ES-I3 (cell line): ENCODE results near the gene HEPHL1.

ENCODE experiments used
- H3K36me3 ChIP-seq: 2 replicates; pipeline ENCODE4 v1.6.1; 2013; ENCODE audit warnings: mild to moderate bottlenecking, low read length, control low read depth, moderate library complexity; ENCODE audit not compliant: insufficient read depth
- H3K4me1 ChIP-seq: 2 replicates; pipeline ENCODE4 v1.6.1; 2013; ENCODE audit warnings: mild to moderate bottlenecking, control low read depth, low read length; ENCODE audit not compliant: insufficient read depth
- H3K9ac ChIP-seq: 2 replicates; pipeline ENCODE4 v1.6.1; 2013; ENCODE audit warnings: low read depth, mild to moderate bottlenecking, low read length, moderate library complexity
- H3K9me3 ChIP-seq: 2 replicates; pipeline ENCODE4 v1.6.1; 2013; ENCODE audit warnings: mild to moderate bottlenecking, low read length, moderate library complexity; ENCODE audit not compliant: control insufficient read depth, insufficient read depth

The HEPHL1 gene

GRCh38 chr11:94084164-94084563 lies 63.0 kb downstream of the HEPHL1 start:
- no peaks in the 10 kb centered on the region for H3K4me1 ChIP-seq
- no peak overlapping the region for H3K9ac ChIP-seq
- H3K9me3 ChIP-seq = no peaks in the 10 kb centered on the region
- no peaks in the 10 kb centered on the region for H3K36me3 ChIP-seq

DNA sequence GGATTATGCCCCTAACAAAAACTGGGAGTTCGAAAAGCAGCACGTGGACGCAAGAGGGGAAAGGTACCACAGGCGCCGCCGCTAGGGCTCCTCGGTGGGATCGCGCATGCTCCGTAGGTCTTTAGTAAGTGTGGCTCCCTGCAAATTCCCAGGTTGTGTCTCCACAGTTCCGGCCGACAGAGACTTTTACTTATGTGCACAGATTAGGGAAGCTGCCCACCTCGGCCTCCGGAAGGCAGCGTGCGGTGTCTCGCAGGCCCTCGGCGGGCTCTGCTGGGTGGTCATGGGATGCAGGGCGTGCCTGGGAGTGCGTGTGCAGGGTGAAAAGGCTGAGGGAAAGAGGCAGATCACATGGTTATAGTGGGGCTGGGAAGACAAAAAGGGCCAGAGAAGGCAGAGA lies 67.8 kb downstream of the HEPHL1 start:
- H3K4me1 ChIP-seq = no peaks in the 10 kb centered on the region
- H3K9ac ChIP-seq = no peak overlapping the region

DNA sequence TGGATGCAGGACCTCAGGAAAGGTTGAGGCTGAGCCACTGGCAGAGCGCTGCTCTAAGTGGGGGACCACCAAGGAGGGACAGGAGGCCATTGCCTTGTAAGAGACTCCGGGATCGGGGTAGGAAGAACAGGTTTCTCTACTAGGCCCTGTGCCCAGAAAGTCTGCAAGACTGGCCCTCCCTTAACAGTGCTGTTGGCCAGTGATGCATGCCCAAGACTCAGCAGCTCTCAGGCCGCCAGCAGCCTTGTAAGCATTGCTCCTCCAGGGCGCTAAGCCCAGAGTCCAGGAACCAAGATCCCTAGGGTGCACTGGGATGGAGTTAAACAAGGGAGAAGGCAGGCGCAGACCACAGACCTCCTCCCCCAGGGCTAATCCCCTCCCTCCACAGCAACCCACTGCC lies 68.2 kb downstream of the HEPHL1 start:
- Histone ChIP-seq H3K9me3 (no peaks in the 10 kb centered on the region), H3K9ac (no peak overlapping the region), H3K4me1 (no peaks in the 10 kb centered on the region), H3K36me3 (no peaks in the 10 kb centered on the region)

More for the DNA sequence above, 67.8 kb downstream of the HEPHL1 start:
- no peaks in the 10 kb centered on the region for H3K9me3 ChIP-seq
- no peaks in the 10 kb centered on the region for H3K36me3 ChIP-seq

DNA sequence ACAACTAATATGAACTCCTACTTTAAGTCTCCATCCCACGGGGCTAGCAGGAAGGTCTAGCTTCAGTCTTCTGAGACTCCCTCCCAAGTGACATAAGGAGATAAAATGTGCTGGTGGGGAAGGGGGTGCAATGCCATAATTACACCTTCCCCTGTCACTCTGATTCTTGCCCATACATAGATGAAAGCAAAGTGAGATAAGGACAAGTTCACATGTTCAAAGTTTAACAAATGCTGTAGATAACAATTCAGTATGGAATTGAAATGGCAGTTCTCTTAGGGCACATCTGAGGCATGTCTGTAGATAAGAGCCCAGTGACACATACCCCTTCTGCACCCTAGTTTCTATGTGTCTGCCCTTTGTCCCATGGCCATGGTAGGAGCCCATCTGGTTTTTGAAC lies 69.2 kb downstream of the HEPHL1 start:
- Histone ChIP-seq H3K4me1 (no peaks in the 10 kb centered on the region), H3K9me3 (no peaks in the 10 kb centered on the region), H3K9ac (no peak overlapping the region), H3K36me3 (no peaks in the 10 kb centered on the region)

DNA sequence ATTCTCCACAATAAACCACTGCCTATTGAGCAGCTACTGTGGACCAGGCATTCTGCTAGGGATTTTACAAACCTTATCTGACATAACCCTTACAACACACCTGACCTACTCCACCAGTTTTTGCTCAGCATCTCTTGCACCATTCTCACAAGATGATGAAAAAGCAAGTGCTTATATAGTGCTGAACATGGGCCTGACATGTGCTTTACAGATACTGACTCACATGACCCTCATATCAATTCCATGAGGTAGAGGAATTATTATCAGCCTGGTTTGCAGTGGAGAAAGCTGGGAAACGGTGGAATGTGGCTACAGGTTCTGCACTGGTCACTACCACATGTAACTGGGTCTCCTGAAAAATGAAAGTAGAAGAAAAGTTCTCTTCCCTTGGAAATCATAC lies 69.9 kb downstream of the HEPHL1 start:
- H3K9ac ChIP-seq = no peak overlapping the region
- H3K36me3 ChIP-seq = no peaks in the 10 kb centered on the region
- no peaks in the 10 kb centered on the region for H3K4me1 ChIP-seq
- no peaks in the 10 kb centered on the region for H3K9me3 ChIP-seq

DNA sequence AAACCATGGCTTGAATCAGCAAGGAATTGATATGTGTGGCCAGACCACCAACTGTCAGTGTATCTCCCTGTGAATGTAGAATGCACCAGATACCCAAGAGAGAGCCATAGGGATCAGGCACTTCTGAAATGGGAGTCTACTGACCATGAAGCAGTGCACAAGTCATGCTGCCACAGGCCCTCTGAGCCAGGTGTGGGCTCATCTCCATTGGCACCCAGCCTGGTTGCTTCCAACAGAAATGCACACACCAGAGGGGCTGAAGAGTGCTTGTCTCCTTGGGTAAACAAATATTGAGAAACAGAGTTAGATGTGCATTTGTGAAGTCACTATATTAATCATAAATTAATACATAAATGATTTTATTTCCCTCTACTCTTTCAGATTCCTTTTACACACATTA lies 79.1 kb downstream of the HEPHL1 start:
- no peaks in the 10 kb centered on the region for H3K4me1 ChIP-seq
- H3K9me3 ChIP-seq = no peaks in the 10 kb centered on the region
- no peak overlapping the region for H3K9ac ChIP-seq
- no peaks in the 10 kb centered on the region for H3K36me3 ChIP-seq

DNA sequence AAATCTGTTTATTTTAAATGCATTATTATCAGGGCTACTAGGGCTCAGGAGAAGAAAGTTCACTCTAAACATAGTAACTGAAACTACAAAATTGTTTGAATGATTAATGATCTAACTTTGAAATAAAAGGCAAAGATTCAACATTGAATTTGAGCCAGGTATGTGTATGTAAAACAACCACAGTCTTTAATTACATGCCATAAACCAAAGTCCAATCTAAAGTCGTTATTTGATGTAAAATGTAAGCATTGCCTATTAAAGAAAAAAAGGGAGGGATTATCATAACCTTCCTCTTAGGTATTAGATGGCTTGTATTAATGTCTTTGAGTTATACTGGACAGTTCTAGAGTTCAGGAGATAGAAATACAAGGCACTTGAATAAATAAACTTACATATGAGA lies 82.3 kb downstream of the HEPHL1 start:
- Histone ChIP-seq H3K9me3 (peaks cover 2% of the 10 kb centered on the region; the same call in 1 of the 2 replicates), H3K4me1 (no peaks in the 10 kb centered on the region), H3K36me3 (no peaks in the 10 kb centered on the region), H3K9ac (no peak overlapping the region)

- Histone ChIP-seq H3K36me3 (no peaks in the 10 kb centered on the region), H3K9me3 (peaks cover 2% of the 10 kb centered on the region; the same call in 1 of the 2 replicates), H3K4me1 (no peaks in the 10 kb centered on the region), H3K9ac (no peak overlapping the region)
These were observed 83.6 kb downstream of the HEPHL1 start for GRCh38 chr11:94104734-94105133.

DNA sequence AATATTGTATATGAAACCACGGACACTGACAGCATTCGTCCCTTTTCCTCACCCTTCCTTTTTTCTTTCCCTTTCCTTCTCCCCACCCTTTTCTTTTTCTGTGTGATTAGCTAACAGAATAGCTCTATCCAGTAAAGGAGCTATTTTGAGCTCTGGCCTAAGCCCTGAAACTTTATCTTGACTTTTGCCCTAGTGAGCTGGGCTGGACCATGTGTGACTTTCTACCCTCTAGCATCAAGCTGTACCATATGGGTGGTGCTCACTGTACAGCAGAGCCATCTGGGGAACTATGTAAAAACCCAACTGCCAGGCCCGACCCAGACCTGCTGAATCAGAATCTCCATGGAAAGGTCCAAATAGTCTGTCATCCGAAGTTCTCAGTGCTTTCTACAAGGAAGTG lies 85.6 kb downstream of the HEPHL1 start:
- H3K36me3 ChIP-seq = no peaks in the 10 kb centered on the region
- H3K9me3 ChIP-seq = peaks cover 2% of the 10 kb centered on the region; the same call in 1 of the 2 replicates
- no peaks in the 10 kb centered on the region for H3K4me1 ChIP-seq
- no peak overlapping the region for H3K9ac ChIP-seq

GRCh38 chr11:94107363-94107762 lies 86.2 kb downstream of the HEPHL1 start:
- Histone ChIP-seq H3K9me3 (peaks cover 2% of the 10 kb centered on the region; the same call in 1 of the 2 replicates), H3K36me3 (no peaks in the 10 kb centered on the region), H3K4me1 (peaks cover 2% of the 10 kb centered on the region; the same call in 1 of the 2 replicates), H3K9ac (no peak overlapping the region)

DNA sequence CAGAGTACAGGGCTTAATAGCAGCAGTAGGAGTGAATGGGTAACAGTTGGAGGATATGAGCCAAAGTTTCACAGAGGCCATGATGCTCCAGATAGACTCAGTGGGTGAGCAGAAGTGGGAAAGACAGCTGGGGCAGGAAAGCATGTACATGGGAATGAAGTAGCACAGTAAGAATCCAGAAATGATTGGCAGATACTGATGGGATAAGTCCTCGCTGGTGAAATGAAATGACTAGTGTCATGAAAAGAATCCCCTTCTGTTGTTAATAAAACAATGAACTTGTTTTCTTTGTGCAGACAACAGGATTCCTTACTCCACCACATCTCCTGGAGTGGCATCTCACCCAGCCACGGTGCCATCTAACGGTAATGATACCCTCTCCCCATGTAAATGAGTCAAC lies 90.1 kb downstream of the HEPHL1 start:
- Histone ChIP-seq H3K4me1 (peaks cover 11% of the 10 kb centered on the region; the same call in 1 of the 2 replicates), H3K9ac (no peak overlapping the region), H3K36me3 (no peaks in the 10 kb centered on the region), H3K9me3 (peaks cover 2% of the 10 kb centered on the region; the same call in 1 of the 2 replicates)

DNA sequence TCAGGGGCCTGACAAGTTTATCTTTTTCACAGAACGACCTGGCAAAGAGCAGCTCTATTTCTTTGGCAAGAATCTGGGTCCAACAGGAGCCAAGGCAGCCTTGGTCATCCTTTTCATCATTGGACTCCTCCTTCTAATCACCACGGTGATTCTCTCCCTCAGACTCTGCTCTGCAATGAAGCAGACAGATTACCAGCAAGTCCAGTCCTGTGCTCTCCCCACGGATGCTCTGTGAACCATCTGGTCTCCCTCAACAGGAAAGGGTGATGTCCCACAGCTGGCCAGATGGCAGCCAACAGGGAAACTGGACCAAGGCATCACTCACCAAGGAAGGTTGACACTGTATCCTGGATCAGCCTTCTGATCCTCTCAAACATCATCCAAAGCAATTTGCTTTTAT lies 90.5 kb downstream of the HEPHL1 start:
- Histone ChIP-seq H3K4me1 (peaks cover 11% of the 10 kb centered on the region; the same call in 1 of the 2 replicates), H3K36me3 (no peaks in the 10 kb centered on the region), H3K9ac (no peak overlapping the region), H3K9me3 (peaks cover 2% of the 10 kb centered on the region; the same call in 1 of the 2 replicates)

- H3K36me3 ChIP-seq = no peaks in the 10 kb centered on the region
- H3K4me1 ChIP-seq = peaks cover 11% of the 10 kb centered on the region; the same call in 1 of the 2 replicates
- H3K9me3 ChIP-seq = no peaks in the 10 kb centered on the region
- no peak overlapping the region for H3K9ac ChIP-seq
These were observed 91.2 kb downstream of the HEPHL1 start for GRCh38 chr11:94112206-94112953.

DNA sequence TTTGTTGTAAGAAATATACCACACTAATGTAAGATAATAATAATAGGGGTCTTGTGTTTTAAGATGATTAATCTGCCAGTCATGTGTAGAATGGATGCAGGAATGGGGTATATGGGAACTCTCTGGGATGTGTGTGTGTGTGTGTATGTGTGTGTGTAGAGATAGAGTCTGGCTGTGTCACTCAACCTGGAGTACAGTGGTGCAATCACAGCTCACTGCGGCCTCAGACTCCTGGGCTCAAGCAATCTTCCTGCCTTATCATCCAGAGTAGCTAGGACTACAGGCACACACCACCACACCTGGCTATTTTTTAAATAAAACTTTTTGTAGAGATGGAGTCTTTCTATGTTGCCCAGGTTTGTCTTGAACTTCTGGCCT lies 96.0 kb downstream of the HEPHL1 start:
- H3K36me3 ChIP-seq = no peaks in the 10 kb centered on the region
- no peak overlapping the region for H3K9ac ChIP-seq
- H3K9me3 ChIP-seq = no peaks in the 10 kb centered on the region

GRCh38 chr11:94117871-94118270 lies 96.7 kb downstream of the HEPHL1 start:
- Histone ChIP-seq H3K4me1 (peaks cover 18% of the 10 kb centered on the region; the same call in 1 of the 2 replicates), H3K9me3 (no peaks in the 10 kb centered on the region), H3K9ac (no peak overlapping the region), H3K36me3 (no peaks in the 10 kb centered on the region)

More for the DNA sequence above, 96.0 kb downstream of the HEPHL1 start:
- peaks cover 24% of the 10 kb centered on the region; the same call in 1 of the 2 replicates for H3K4me1 ChIP-seq
